B cell (primary cell): ENCODE results near the gene STT3A. TPM values are rescaled to one million over a fixed set of nuclear protein-coding genes. Genes with fewer than 3 reads are reported as not detected.

ENCODE experiments used
- ATAC-seq: fragments of 200-7000 bp; cut with Tn5 transposase; one replicate; pipeline ENCODE4 v1.10.0; 2021; ENCODE audit warnings: low read depth, mild to moderate bottlenecking, moderate number of reproducible peaks, moderate library complexity
- CTCF ChIA-PET: fragments of 350-600 bp; sonication (Branson Sonifier 250); formaldehyde crosslinking; loops from one replicate; lab custom pipeline; 2021; ENCODE audit warnings: antibody characterized with exemption, inconsistent platforms; lab: Charles Lee
- POLR2A ChIA-PET: fragments of 350-600 bp; sonication (Branson Sonifier 250); formaldehyde crosslinking; loops from one replicate; lab custom pipeline; 2021; ENCODE audit warnings: antibody characterized with exemption; lab: Charles Lee
- DNase-seq: peaks from one replicate; pipeline ENCODE4 v3.0.0; 2013
- H2AFZ ChIP-seq: 2 replicates; pipeline ENCODE4 v1.6.1; 2012; ENCODE audit warnings: mild to moderate bottlenecking, low read depth, low read length; ENCODE audit not compliant: insufficient read depth, poor library complexity, severe bottlenecking
- H3K27ac ChIP-seq, 2 donors: 1 replicate in 1 of 2; 2 replicates in 1 of 2; pipeline ENCODE4 v1.5.1; 2012 to 2013; ENCODE audit warnings: low read length in 2 of 2, mild to moderate bottlenecking in 2 of 2, moderate library complexity in 1 of 2
- H3K27me3 ChIP-seq, 4 experiments: fragments of 200-600 bp in 1 of 4; sonication (generic) in 1 of 4; replicated peaks in 1 of 4; 1 replicate in 2 of 4; 2 replicates in 2 of 4; pipeline versions ENCODE4 v1.6.1 to v1.7.0; 2013 to 2016; ENCODE audit warnings: low read length in 3 of 4, mild to moderate bottlenecking in 2 of 4, mixed read lengths in 1 of 4, moderate library complexity in 1 of 4; ENCODE audit not compliant: insufficient read depth in 4 of 4, control insufficient read depth in 3 of 4; ENCODE audit errors: control extremely low read depth in 1 of 4
- H3K36me3 ChIP-seq, 2 experiments: replicated peaks in 1 of 2; 1 replicate in 1 of 2; 2 replicates in 1 of 2; pipeline versions ENCODE4 v1.6.1 to v1.7.1; 2013; ENCODE audit warnings: low read length in 1 of 2; ENCODE audit not compliant: insufficient read depth in 2 of 2, control insufficient read depth in 1 of 2; ENCODE audit errors: control extremely low read depth in 1 of 2, extremely low read depth in 1 of 2
- H3K4me1 ChIP-seq, 2 donors: fragments of 200-600 bp in 1 of 2; sonication (generic) in 1 of 2; 1 replicate in 1 of 2; 2 replicates in 1 of 2; pipeline versions ENCODE4 v1.5.1 to v1.6.1; 2013 to 2017; ENCODE audit warnings: low read length in 2 of 2; ENCODE audit not compliant: control insufficient read depth in 2 of 2, insufficient read depth in 2 of 2
- H3K4me2 ChIP-seq: replicated peaks from 2 replicates; pipeline ENCODE3; 2012; ENCODE audit warnings: mild to moderate bottlenecking, low read depth, low read length; ENCODE audit not compliant: poor library complexity, severe bottlenecking
- H3K4me3 ChIP-seq, 5 experiments: fragments of 200-600 bp in 1 of 5; sonication (generic) in 1 of 5; 1 replicate in 3 of 5; 2 replicates in 2 of 5; pipeline versions ENCODE4 v1.5.1 to v1.7.0; 2011 to 2016; ENCODE audit warnings: low read length in 4 of 5, mild to moderate bottlenecking in 4 of 5, low read depth in 2 of 5, control low read depth in 1 of 5, moderate library complexity in 1 of 5; ENCODE audit not compliant: insufficient read depth in 1 of 5; ENCODE audit errors: control extremely low read depth in 1 of 5, extremely low read depth in 1 of 5
- H3K79me2 ChIP-seq: fragments of 200-600 bp; sonication (generic); one replicate; pipeline ENCODE4 v1.6.0; 2016; ENCODE audit warnings: low read length; ENCODE audit not compliant: control insufficient read depth, insufficient read depth
- H3K9ac ChIP-seq: fragments of 200-600 bp; sonication (generic); 2 replicates; pipeline ENCODE4 v1.6.1; 2017; ENCODE audit warnings: mild to moderate bottlenecking, low read length, moderate library complexity
- H3K9me3 ChIP-seq, 3 donors: one replicate each; pipeline versions ENCODE4 v1.6.1 to v1.7.1; 2013; ENCODE audit warnings: low read length in 2 of 3; ENCODE audit not compliant: control insufficient read depth in 2 of 3, insufficient read depth in 1 of 3; ENCODE audit errors: control extremely low read depth in 1 of 3
- H4K20me1 ChIP-seq: 2 replicates; pipeline ENCODE4 v1.6.0; 2012; ENCODE audit warnings: mild to moderate bottlenecking, low read length; ENCODE audit not compliant: insufficient read depth, control insufficient read depth, poor library complexity, severe bottlenecking
- H3K27ac Mint-ChIP-seq: one replicate; pipeline ENCODE4 v1.8.0; 2021; ENCODE audit warnings: mixed read lengths
- H3K27me3 Mint-ChIP-seq: one replicate; pipeline ENCODE4 v1.8.0; 2021; ENCODE audit warnings: mixed read lengths
- H3K4me1 Mint-ChIP-seq: one replicate; pipeline ENCODE4 v1.8.0; 2021; ENCODE audit warnings: mixed read lengths
- H3K4me3 Mint-ChIP-seq: one replicate; pipeline ENCODE4 v1.8.0; 2021; ENCODE audit warnings: mixed read lengths
- H3K9me3 Mint-ChIP-seq: one replicate; pipeline ENCODE4 v1.8.0; 2022; ENCODE audit warnings: mixed read lengths; ENCODE audit not compliant: insufficient read depth
- EZH2 ChIP-seq: IDR thresholded peaks from 2 replicates; pipeline ENCODE4 v1.6.1; 2012; ENCODE audit warnings: borderline replicate concordance, low read depth, mild to moderate bottlenecking, moderate library complexity, low read length; ENCODE audit not compliant: insufficient read depth, poor library complexity, severe bottlenecking
- WGBS: methylation state at CpG from one replicate; pipeline ENCODE4 v1.1.5; 2013; ENCODE audit warnings: missing lambda C conversion rate; ENCODE audit not compliant: insufficient coverage; 5-methylcytosine and 5-hydroxymethylcytosine counted together
- intact Hi-C: fragments of 100-400 bp; cut with micrococcal nuclease; formaldehyde crosslinking; loops from one replicate; pipeline ENCODE4 v1.10.0; 2022
- polyA plus RNA-seq: library from polyadenylated mRNA; depleted of rRNA; stranded (reverse); fragments of >200 nt; gene quantifications from 2 replicates; pipeline ENCODE4 v1.2.3, GENCODE V29; 2012
- total RNA-seq, 2 donors: library from RNA; stranded (reverse); fragments of 120-200 nt in 1 of 2; gene quantifications; 1 replicate in 1 of 2; 2 replicates in 1 of 2; pipeline versions ENCODE4 v1.2.3 to v1.2.4, GENCODE V29; 2013 to 2022
- TF ChIP-seq, protein P1 (sequence below): fragments of 200-600 bp; IDR thresholded peaks from one replicate; pipeline ENCODE4 v1.8.0; 2022; ENCODE audit warnings: antibody characterized with exemption, mild to moderate bottlenecking

Gene STT3A
- total and polyA plus RNA-seq, 2 donors (not counting 1 experiment from before 2014, with no cell fraction given), result 29.7 to 78.4 TPM

DNA sequence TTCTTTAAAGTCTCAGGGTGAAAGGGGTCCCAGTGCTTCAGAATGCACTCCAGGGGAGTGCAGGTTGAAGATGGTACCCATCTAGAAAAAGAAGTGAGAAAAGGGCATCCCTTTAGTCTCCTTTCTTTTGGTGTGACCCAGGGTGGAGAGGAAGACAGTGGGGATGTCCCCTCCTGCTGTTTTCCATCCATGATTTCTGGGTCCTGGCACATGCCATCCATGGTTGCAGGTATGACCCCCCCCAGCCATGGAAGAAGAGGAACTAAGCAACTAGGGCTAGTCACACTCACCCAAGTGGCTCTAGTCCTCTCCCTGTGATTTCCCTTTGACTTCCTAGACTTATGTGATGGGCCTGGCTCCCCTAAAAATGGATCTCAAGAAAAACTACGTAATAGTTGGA is 39.3 kb upstream of the STT3A start:
- no peak for DNase-seq
- no peak for ATAC-seq
- no peak overlapping the region for H3K9ac ChIP-seq
- Mint-ChIP-seq H3K27me3 (no peaks in the 10 kb centered on the region), H3K4me3 (no peak overlapping the region), H3K4me1 (no peaks in the 10 kb centered on the region), H3K27ac (no peak overlapping the region), H3K9me3 (peaks cover 20% of the 10 kb centered on the region)
- no peak overlapping the region for H2AFZ ChIP-seq
- TF ChIP-seq EZH2, result no peak
- TF ChIP-seq, protein P1, sequence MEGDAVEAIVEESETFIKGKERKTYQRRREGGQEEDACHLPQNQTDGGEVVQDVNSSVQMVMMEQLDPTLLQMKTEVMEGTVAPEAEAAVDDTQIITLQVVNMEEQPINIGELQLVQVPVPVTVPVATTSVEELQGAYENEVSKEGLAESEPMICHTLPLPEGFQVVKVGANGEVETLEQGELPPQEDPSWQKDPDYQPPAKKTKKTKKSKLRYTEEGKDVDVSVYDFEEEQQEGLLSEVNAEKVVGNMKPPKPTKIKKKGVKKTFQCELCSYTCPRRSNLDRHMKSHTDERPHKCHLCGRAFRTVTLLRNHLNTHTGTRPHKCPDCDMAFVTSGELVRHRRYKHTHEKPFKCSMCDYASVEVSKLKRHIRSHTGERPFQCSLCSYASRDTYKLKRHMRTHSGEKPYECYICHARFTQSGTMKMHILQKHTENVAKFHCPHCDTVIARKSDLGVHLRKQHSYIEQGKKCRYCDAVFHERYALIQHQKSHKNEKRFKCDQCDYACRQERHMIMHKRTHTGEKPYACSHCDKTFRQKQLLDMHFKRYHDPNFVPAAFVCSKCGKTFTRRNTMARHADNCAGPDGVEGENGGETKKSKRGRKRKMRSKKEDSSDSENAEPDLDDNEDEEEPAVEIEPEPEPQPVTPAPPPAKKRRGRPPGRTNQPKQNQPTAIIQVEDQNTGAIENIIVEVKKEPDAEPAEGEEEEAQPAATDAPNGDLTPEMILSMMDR, result no peak
- H3K4me1 ChIP-seq, result no peaks in the 10 kb centered on the region
- H3K36me3 ChIP-seq, result no peaks in the 10 kb centered on the region
- H3K79me2 ChIP-seq, result no peaks in the 10 kb centered on the region
- no peak overlapping the region for H3K4me3 ChIP-seq
- CTCF ChIA-PET, result no interaction called here
- H3K4me2 ChIP-seq, result no peak overlapping the region
- H3K27me3 ChIP-seq, result peaks cover 0 to 2% (median 0%) of the 10 kb centered on the region in 4 experiments
- no peaks in the 10 kb centered on the region for H4K20me1 ChIP-seq
- peaks cover 3 to 36% (median 33%) of the 10 kb centered on the region in 3 donors for H3K9me3 ChIP-seq
- intact Hi-C loops, result no loop called here
- POLR2A ChIA-PET, result no interaction called here
- no peak overlapping the region for H3K27ac ChIP-seq
- no CpG with 5 or more reads among the region's 1 CpG for WGBS

DNA sequence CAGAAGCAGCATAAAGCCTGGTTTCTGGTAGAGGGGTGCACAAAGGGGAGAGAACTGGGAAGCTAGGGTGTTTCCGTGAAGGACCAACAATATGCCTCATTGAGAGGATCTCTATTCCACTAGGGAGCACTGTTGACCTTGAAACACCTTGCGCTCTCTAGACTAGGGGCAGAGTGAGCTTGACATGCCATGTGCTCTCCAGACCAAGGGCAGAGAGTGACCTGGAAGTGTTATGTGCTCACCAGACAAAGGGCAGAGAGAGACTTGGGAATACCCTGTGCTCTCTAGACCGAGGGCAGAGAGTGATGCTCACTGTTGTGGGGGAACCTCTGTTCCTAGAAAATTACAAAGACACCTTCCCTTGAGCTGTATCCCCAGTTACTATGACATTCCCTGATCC is 38.6 kb upstream of the STT3A start:
- intact Hi-C loops, result no loop called here
- Histone ChIP-seq H3K9ac (no peak overlapping the region), H3K4me3 (no peak overlapping the region), H3K79me2 (no peaks in the 10 kb centered on the region), H3K36me3 (no peaks in the 10 kb centered on the region), H3K9me3 (peaks cover 3 to 36% (median 33%) of the 10 kb centered on the region in 3 donors), H3K27ac (no peak overlapping the region), H2AFZ (no peak overlapping the region), H3K4me1 (no peaks in the 10 kb centered on the region), H4K20me1 (no peaks in the 10 kb centered on the region), H3K27me3 (peaks cover 0 to 2% (median 0%) of the 10 kb centered on the region in 4 experiments), H3K4me2 (no peak overlapping the region)
- TF ChIP-seq, protein P1, result no peak
- TF ChIP-seq EZH2, result no peak
- DNase-seq (no peak), ATAC-seq (no peak)
- no peak overlapping the region for H3K4me3 Mint-ChIP-seq
- no peak overlapping the region for H3K27ac Mint-ChIP-seq
- no peaks in the 10 kb centered on the region for H3K4me1 Mint-ChIP-seq
- peaks cover 20% of the 10 kb centered on the region for H3K9me3 Mint-ChIP-seq
- CTCF ChIA-PET, result interaction anchor here (0.6 kb wide), 1 partner anchor 14 kb away, joined by 5 read pairs; no protein-coding TSS in a partner anchor
- no peaks in the 10 kb centered on the region for H3K27me3 Mint-ChIP-seq
- POLR2A ChIA-PET, result no interaction called here
- WGBS, result 93% methylated on average over 2 of the region's 3 CpGs
